WTC11 (cell line): ENCODE measurements around the gene SNAPC4. TPM values are rescaled to one million over a fixed set of nuclear protein-coding genes. Genes with fewer than 3 reads are reported as not detected.

ENCODE experiments used
- ATAC-seq: fragments of 200-7000 bp; cut with Tn5 transposase; 2 replicates; pipeline ENCODE4 v1.10.0; 2021; ENCODE audit warnings: mild to moderate bottlenecking, moderate library complexity
- CTCF ChIA-PET: fragments of 300-600 bp; sonication (Branson Sonifier 250); formaldehyde crosslinking; loops from one replicate; lab custom pipeline; 2021; ENCODE audit warnings: antibody characterized with exemption; lab: Charles Lee
- POLR2A ChIA-PET: fragments of 350-600 bp; sonication (Branson Sonifier 250); formaldehyde crosslinking; loops from one replicate; lab custom pipeline; 2021; ENCODE audit warnings: antibody characterized with exemption; lab: Charles Lee
- DNase-seq: peaks from one replicate; pipeline ENCODE4 v3.0.0; 2021; ENCODE audit warnings: low spot score
- H3K27ac Mint-ChIP-seq: 2 replicates; pipeline ENCODE4 v1.8.0; 2021; ENCODE audit warnings: mixed read lengths
- H3K27me3 Mint-ChIP-seq: 2 replicates; pipeline ENCODE4 v1.8.0; 2021; ENCODE audit warnings: low read depth, mild to moderate bottlenecking, moderate library complexity, mixed read lengths
- H3K36me3 Mint-ChIP-seq: 2 replicates; pipeline ENCODE4 v1.8.0; 2021; ENCODE audit warnings: mixed read lengths
- H3K4me1 Mint-ChIP-seq: 2 replicates; pipeline ENCODE4 v1.8.0; 2022; ENCODE audit warnings: mixed read lengths
- H3K4me3 Mint-ChIP-seq: 2 replicates; pipeline ENCODE4 v1.8.0; 2021; ENCODE audit warnings: mild to moderate bottlenecking, moderate library complexity, mixed read lengths
- H3K9me3 Mint-ChIP-seq: 2 replicates; pipeline ENCODE4 v1.8.0; 2021; ENCODE audit warnings: mixed read lengths
- ATF1 ChIP-seq: sonication (generic); formaldehyde crosslinking; IDR thresholded peaks from 2 replicates; pipeline ENCODE4 v1.8.1; 2023; ENCODE audit warnings: mild to moderate bottlenecking, moderate library complexity, missing genetic modification reagents
- CREB1 ChIP-seq: sonication (generic); formaldehyde crosslinking; IDR thresholded peaks from 2 replicates; pipeline ENCODE4 v1.8.0; 2023; ENCODE audit warnings: mild to moderate bottlenecking, missing genetic modification reagents
- ELF4 ChIP-seq: sonication (generic); formaldehyde crosslinking; IDR thresholded peaks from 2 replicates; pipeline ENCODE4 v1.8.1; 2022; ENCODE audit warnings: low read depth, mild to moderate bottlenecking, moderate library complexity, missing genetic modification reagents
- FOXP1 ChIP-seq: sonication (generic); formaldehyde crosslinking; IDR thresholded peaks from 2 replicates; pipeline ENCODE4 v1.8.0; 2022; ENCODE audit warnings: missing genetic modification reagents, mild to moderate bottlenecking, moderate library complexity, borderline replicate concordance
- GABPB1 ChIP-seq: sonication (generic); formaldehyde crosslinking; IDR thresholded peaks from 2 replicates; pipeline ENCODE4 v1.8.1; 2023; ENCODE audit warnings: mild to moderate bottlenecking, missing genetic modification reagents
- GRHL2 ChIP-seq: fragments of 250-450 bp; sonication (Bioruptor Pico); IDR thresholded peaks from 2 replicates; pipeline ENCODE4 v1.8.0; 2022; ENCODE audit warnings: mild to moderate bottlenecking, moderate library complexity; ENCODE audit not compliant: insufficient replicate concordance, severe bottlenecking
- IRF2 ChIP-seq: sonication (generic); formaldehyde crosslinking; IDR thresholded peaks from 2 replicates; pipeline ENCODE4 v1.8.0; 2022; ENCODE audit warnings: low read depth, missing genetic modification reagents, borderline replicate concordance
- JAZF1 ChIP-seq: fragments of 250-450 bp; sonication (Bioruptor Pico); IDR thresholded peaks from 2 replicates; pipeline ENCODE4 v1.9.0; 2021; ENCODE audit warnings: moderate library complexity, mild to moderate bottlenecking, inconsistent platforms
- NFYB ChIP-seq: sonication (generic); formaldehyde crosslinking; conservative IDR thresholded peaks from 2 replicates; pipeline ENCODE4 v1.8.0; 2022; ENCODE audit warnings: low read depth, missing genetic modification reagents
- NR3C1 ChIP-seq: sonication (generic); formaldehyde crosslinking; conservative IDR thresholded peaks from 2 replicates; pipeline ENCODE4 v1.8.1; 2023; ENCODE audit warnings: low read depth, mild to moderate bottlenecking, missing genetic modification reagents
- PRRX2 ChIP-seq: fragments of 250-450 bp; sonication (Bioruptor Pico); IDR thresholded peaks from 2 replicates; pipeline ENCODE4 v1.8.0; 2021; ENCODE audit warnings: mild to moderate bottlenecking
- RORB ChIP-seq: fragments of 250-450 bp; sonication (Bioruptor Pico); IDR thresholded peaks from 2 replicates; pipeline ENCODE4 v1.9.0; 2021; ENCODE audit warnings: mild to moderate bottlenecking
- ZBTB21 ChIP-seq: sonication (generic); formaldehyde crosslinking; IDR thresholded peaks from 2 replicates; pipeline ENCODE4 v1.8.1; 2023; ENCODE audit warnings: mild to moderate bottlenecking, missing genetic modification reagents, borderline replicate concordance
- ZNF219 ChIP-seq: sonication (generic); formaldehyde crosslinking; IDR thresholded peaks from 2 replicates; pipeline ENCODE4 v1.8.0; 2023; ENCODE audit warnings: missing genetic modification reagents, mild to moderate bottlenecking, borderline replicate concordance
- ZNF423 ChIP-seq: fragments of 250-450 bp; sonication (Bioruptor Pico); IDR thresholded peaks from 2 replicates; pipeline ENCODE4 v2.1.2; 2022; ENCODE audit warnings: mild to moderate bottlenecking, moderate library complexity
- total RNA-seq: library from RNA; stranded (reverse); gene quantifications from 3 replicates; pipeline ENCODE4 v1.2.3, GENCODE V29; 2021
- TF ChIP-seq, protein P1 (sequence below): sonication (generic); formaldehyde crosslinking; IDR thresholded peaks from 2 replicates; pipeline ENCODE4 v1.8.1; 2023; ENCODE audit warnings: mild to moderate bottlenecking, missing genetic modification reagents, moderate library complexity
- TF ChIP-seq, protein P2 (sequence below): sonication (generic); formaldehyde crosslinking; IDR thresholded peaks from 2 replicates; pipeline ENCODE4 v1.8.0; 2023; ENCODE audit warnings: missing genetic modification reagents
- TF ChIP-seq, protein P3 (sequence below): sonication (generic); formaldehyde crosslinking; conservative IDR thresholded peaks from 2 replicates; pipeline ENCODE4 v1.8.1; 2022; ENCODE audit warnings: mild to moderate bottlenecking, missing genetic modification reagents
- TF ChIP-seq, protein P4 (sequence below): fragments of 250-450 bp; sonication (Bioruptor Pico); IDR thresholded peaks from 2 replicates; pipeline ENCODE4 v1.9.0; 2021; ENCODE audit warnings: mild to moderate bottlenecking
- TF ChIP-seq, protein P5 (sequence below): sonication (generic); formaldehyde crosslinking; IDR thresholded peaks from 2 replicates; pipeline ENCODE4 v1.8.1; 2022; ENCODE audit warnings: missing genetic modification reagents, borderline replicate concordance
- TF ChIP-seq, protein P6 (sequence below): fragments of 250-450 bp; sonication (Bioruptor Pico); IDR thresholded peaks from 2 replicates; pipeline ENCODE4 v1.9.0; 2021; ENCODE audit warnings: mild to moderate bottlenecking
- TF ChIP-seq, protein P7 (sequence below): sonication (generic); formaldehyde crosslinking; IDR thresholded peaks from 2 replicates; pipeline ENCODE4 v1.8.1; 2022; ENCODE audit warnings: mild to moderate bottlenecking, moderate library complexity, missing genetic modification reagents
- TF ChIP-seq, protein P8 (sequence below): sonication (generic); formaldehyde crosslinking; IDR thresholded peaks from 2 replicates; pipeline ENCODE4 v1.8.1; 2022; ENCODE audit warnings: mild to moderate bottlenecking, missing genetic modification reagents, moderate library complexity, borderline replicate concordance

SNAPC4 gene
- total RNA-seq, 1 experiment from 2014 or later, result 22.8 TPM

DNA sequence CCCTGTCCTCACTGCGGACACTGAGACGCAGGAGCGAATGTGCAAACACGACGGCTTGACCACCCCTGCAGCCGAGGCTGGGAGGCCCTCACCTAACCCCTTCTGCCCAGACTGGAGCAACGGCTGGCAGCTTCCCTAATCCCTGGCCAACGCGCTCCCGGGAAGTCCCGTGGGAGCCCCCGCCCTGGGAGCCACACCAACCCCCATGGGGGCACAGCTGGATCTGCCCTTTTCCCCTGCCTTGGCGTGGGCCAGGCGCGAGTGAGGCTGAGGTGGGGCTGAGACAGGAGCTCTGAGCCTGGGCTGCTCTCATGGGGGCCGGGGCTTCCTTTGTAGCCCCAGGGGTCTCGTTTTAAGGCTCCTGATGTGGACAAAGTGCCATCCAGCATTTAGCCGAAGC is 31.8 kb downstream of the SNAPC4 start (continued):
- TF ChIP-seq ZBTB21 (CRISPR knock-in tag), result no peak

DNA sequence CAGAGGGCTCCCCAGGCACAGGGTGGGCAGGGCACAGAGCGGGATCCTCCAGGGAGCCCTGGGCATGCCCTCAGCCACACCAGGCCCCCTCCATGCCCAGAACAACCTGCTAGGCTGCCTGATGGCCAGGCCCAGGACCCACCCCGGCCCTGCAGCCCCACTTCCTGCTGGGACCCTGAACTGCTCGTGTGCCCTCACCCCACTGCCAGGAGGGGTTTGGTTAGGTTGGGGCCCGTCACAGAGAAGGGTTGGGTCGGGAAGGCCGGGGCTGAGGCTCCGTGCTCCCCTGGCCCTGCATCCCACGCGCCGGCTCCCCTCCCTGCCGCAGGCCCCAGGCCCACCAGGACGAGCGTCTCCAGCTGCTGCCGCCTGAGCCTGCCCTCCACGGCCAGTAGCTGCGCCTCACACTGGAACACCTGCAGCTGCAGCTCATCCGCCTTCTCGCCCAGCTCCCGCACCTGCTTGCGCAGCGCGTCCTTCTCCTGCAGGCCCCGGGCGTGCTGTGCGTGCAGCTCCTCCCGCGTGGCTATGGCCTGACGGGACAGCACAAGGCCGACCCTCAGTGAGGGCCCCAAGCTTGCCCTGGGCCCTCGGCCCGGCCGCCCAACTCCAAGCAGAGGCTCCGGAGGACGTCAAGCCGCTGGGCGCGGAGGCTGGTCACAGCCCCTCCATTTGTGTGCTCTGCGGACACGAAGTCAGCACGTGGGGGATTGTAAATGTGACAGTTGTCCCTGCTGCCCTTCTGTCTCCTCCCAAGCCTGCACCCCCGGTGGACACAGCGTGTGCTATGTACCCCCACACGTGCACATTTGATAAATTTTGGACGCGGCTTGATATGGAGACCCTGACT is 32.4 kb downstream of the SNAPC4 start:
- CTCF ChIA-PET, result interaction anchor here (0.6 to 1.8 kb wide), 4 partner anchors 28 to 78 kb away, joined by 3 to 8 read pairs (median 6); no protein-coding TSS in a partner anchor
- H3K36me3 Mint-ChIP-seq, result no peaks in the 10 kb centered on the region
- H3K27ac Mint-ChIP-seq, result peak overlapping the region; percentile 19; the same call in 1 of the 2 replicates
- no peak overlapping the region for H3K4me3 Mint-ChIP-seq
- POLR2A ChIA-PET, result no interaction called here
- no peak for ATAC-seq
- TF ChIP-seq, protein P1, sequence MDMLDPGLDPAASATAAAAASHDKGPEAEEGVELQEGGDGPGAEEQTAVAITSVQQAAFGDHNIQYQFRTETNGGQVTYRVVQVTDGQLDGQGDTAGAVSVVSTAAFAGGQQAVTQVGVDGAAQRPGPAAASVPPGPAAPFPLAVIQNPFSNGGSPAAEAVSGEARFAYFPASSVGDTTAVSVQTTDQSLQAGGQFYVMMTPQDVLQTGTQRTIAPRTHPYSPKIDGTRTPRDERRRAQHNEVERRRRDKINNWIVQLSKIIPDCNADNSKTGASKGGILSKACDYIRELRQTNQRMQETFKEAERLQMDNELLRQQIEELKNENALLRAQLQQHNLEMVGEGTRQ (CRISPR knock-in tag), result no peak
- TF ChIP-seq, protein P2, sequence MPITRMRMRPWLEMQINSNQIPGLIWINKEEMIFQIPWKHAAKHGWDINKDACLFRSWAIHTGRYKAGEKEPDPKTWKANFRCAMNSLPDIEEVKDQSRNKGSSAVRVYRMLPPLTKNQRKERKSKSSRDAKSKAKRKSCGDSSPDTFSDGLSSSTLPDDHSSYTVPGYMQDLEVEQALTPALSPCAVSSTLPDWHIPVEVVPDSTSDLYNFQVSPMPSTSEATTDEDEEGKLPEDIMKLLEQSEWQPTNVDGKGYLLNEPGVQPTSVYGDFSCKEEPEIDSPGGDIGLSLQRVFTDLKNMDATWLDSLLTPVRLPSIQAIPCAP, result no peak
- 0 out of 2 replicates have a peak, but pooled peaks have one; percentile 21 for TF ChIP-seq IRF2 (CRISPR knock-in tag)
- TF ChIP-seq, protein P3, sequence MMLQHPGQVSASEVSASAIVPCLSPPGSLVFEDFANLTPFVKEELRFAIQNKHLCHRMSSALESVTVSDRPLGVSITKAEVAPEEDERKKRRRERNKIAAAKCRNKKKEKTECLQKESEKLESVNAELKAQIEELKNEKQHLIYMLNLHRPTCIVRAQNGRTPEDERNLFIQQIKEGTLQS (CRISPR knock-in tag), result 0 out of 2 replicates have a peak, but pooled peaks have one; percentile 61
- 0 out of 2 replicates have a peak, but pooled peaks have one; percentile 35 for TF ChIP-seq FOXP1 (CRISPR knock-in tag)
- TF ChIP-seq, protein P4, sequence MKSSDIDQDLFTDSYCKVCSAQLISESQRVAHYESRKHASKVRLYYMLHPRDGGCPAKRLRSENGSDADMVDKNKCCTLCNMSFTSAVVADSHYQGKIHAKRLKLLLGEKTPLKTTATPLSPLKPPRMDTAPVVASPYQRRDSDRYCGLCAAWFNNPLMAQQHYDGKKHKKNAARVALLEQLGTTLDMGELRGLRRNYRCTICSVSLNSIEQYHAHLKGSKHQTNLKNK (CRISPR knock-in tag), result no peak
- peak; percentile 24; the same call in 1 of the 2 replicates for TF ChIP-seq NFYB (CRISPR knock-in tag)
- DNase-seq, result no peak
- no peaks in the 10 kb centered on the region for H3K9me3 Mint-ChIP-seq
- H3K4me1 Mint-ChIP-seq, result peaks cover 4% of the 10 kb centered on the region
- no peaks in the 10 kb centered on the region for H3K27me3 Mint-ChIP-seq

DNA sequence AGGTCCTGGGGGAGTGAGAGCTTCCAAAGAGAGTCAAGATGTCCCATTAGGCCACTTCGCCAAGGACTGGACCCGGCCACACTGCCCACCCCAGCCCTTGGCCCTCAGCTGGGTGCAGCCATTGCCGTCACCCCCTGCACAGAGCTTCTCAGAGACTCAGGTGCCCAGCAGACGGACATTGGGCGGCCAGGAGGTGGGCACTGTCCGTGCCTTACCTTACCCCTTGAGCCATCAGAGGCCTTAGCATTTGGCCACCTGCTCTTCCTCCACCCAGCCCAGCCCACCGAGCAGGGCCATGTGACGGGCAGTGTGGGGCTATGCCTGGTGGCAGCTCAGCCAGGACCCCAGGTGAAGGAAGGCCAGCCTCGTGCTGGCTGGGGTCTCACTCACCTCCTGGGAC is 33.1 kb downstream of the SNAPC4 start:
- peaks cover 5% of the 10 kb centered on the region for H3K4me1 Mint-ChIP-seq
- no peaks in the 10 kb centered on the region for H3K9me3 Mint-ChIP-seq
- H3K27ac Mint-ChIP-seq, result no peak overlapping the region
- H3K4me3 Mint-ChIP-seq, result no peak overlapping the region
- DNase-seq (no peak), ATAC-seq (no peak)
- ChIA-PET POLR2A (interaction anchor here (1.0 kb wide), 1 partner anchor 39 kb away, joined by 3 read pairs; no protein-coding TSS in a partner anchor), CTCF (interaction anchor here (0.6 to 2.5 kb wide), 5 partner anchors 25 to 79 kb away, joined by 3 to 8 read pairs (median 8); no protein-coding TSS in a partner anchor)
- no peaks in the 10 kb centered on the region for H3K36me3 Mint-ChIP-seq
- H3K27me3 Mint-ChIP-seq, result no peaks in the 10 kb centered on the region
- no peak for TF ChIP-seq CREB1
- no peak for TF ChIP-seq GABPB1 (CRISPR knock-in tag)
- no peak for TF ChIP-seq RORB (CRISPR knock-in tag)
- TF ChIP-seq, protein P5, sequence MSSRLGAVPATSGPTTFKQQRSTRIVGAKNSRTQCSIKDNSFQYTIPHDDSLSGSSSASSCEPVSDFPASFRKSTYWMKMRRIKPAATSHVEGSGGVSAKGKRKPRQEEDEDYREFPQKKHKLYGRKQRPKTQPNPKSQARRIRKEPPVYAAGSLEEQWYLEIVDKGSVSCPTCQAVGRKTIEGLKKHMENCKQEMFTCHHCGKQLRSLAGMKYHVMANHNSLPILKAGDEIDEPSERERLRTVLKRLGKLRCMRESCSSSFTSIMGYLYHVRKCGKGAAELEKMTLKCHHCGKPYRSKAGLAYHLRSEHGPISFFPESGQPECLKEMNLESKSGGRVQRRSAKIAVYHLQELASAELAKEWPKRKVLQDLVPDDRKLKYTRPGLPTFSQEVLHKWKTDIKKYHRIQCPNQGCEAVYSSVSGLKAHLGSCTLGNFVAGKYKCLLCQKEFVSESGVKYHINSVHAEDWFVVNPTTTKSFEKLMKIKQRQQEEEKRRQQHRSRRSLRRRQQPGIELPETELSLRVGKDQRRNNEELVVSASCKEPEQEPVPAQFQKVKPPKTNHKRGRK, result no peak
- TF ChIP-seq JAZF1 (CRISPR knock-in tag), result no peak
- no peak for TF ChIP-seq ZNF219 (CRISPR knock-in tag)
- TF ChIP-seq ZNF423, result no peak
- no peak for TF ChIP-seq ATF1 (CRISPR knock-in tag)
- TF ChIP-seq GRHL2 (CRISPR knock-in tag), result no peak
- TF ChIP-seq, protein P6, sequence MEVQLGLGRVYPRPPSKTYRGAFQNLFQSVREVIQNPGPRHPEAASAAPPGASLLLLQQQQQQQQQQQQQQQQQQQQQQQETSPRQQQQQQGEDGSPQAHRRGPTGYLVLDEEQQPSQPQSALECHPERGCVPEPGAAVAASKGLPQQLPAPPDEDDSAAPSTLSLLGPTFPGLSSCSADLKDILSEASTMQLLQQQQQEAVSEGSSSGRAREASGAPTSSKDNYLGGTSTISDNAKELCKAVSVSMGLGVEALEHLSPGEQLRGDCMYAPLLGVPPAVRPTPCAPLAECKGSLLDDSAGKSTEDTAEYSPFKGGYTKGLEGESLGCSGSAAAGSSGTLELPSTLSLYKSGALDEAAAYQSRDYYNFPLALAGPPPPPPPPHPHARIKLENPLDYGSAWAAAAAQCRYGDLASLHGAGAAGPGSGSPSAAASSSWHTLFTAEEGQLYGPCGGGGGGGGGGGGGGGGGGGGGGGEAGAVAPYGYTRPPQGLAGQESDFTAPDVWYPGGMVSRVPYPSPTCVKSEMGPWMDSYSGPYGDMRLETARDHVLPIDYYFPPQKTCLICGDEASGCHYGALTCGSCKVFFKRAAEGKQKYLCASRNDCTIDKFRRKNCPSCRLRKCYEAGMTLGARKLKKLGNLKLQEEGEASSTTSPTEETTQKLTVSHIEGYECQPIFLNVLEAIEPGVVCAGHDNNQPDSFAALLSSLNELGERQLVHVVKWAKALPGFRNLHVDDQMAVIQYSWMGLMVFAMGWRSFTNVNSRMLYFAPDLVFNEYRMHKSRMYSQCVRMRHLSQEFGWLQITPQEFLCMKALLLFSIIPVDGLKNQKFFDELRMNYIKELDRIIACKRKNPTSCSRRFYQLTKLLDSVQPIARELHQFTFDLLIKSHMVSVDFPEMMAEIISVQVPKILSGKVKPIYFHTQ (CRISPR knock-in tag), result no peak
- no peak for TF ChIP-seq NR3C1
- TF ChIP-seq, protein P7, sequence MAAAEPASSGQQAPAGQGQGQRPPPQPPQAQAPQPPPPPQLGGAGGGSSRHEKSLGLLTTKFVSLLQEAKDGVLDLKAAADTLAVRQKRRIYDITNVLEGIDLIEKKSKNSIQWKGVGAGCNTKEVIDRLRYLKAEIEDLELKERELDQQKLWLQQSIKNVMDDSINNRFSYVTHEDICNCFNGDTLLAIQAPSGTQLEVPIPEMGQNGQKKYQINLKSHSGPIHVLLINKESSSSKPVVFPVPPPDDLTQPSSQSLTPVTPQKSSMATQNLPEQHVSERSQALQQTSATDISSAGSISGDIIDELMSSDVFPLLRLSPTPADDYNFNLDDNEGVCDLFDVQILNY, result no peak
- TF ChIP-seq, protein P8, sequence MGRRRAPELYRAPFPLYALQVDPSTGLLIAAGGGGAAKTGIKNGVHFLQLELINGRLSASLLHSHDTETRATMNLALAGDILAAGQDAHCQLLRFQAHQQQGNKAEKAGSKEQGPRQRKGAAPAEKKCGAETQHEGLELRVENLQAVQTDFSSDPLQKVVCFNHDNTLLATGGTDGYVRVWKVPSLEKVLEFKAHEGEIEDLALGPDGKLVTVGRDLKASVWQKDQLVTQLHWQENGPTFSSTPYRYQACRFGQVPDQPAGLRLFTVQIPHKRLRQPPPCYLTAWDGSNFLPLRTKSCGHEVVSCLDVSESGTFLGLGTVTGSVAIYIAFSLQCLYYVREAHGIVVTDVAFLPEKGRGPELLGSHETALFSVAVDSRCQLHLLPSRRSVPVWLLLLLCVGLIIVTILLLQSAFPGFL (CRISPR knock-in tag), result no peak
- no peak for TF ChIP-seq ELF4 (CRISPR knock-in tag)
- TF ChIP-seq PRRX2 (CRISPR knock-in tag), result no peak
